ENCODE measurements around the gene LIPI. TPM values are rescaled to one million over a fixed set of nuclear protein-coding genes. Genes with fewer than 3 reads are reported as not detected.

The LIPI gene
- polyA plus RNA-seq, 1 donor from 2014 or later = not detected

DNA sequence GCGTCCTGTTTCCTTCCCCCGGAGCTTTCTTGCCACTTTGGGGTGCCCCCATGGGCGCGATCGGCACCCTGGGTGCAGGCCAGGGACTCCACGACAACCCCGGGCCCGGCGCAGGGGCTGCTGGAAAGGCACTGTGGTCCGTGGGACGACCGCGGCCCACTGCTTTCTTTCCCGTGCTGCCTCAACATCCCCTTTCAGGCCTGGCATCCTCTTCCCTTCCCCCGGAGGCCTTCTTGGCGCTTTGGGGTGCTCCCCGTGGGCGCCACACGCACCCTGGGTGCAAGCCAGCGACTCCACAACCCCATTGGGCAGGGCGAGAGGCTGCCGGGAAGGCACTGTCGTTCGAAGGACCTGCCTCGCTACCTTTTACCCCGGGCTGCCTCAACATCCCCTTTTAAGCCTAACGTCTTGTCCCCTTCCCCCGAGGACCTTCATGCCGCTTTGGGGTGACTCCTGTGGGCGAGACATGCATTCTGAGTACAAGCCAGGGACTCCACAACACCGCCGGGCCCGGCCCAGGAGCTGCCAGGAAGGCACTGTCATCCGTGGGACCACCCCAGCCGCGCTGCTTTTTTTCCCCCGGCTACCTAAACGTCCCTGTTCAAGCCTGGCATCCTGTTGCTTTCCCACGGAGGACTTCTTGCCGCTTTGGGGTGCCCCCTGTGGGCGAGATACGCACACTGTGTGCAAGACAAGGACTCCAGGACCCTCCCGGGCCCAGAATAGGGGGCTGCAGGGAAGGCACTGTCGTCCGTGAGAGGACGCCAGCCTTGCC, 137.8 kb downstream of the LIPI start:
- no peaks in the 10 kb centered on the region for H3K27me3 ChIP-seq (ENCODE audit: insufficient read depth, low read depth, low read length)
- H4K20me1 ChIP-seq (ENCODE audit: insufficient read depth) = no peaks in the 10 kb centered on the region
- H3K36me3 ChIP-seq (ENCODE audit: insufficient read depth, low read length) = no peaks in the 10 kb centered on the region
- H3K9me2 ChIP-seq (ENCODE audit: insufficient read depth, low read length) = no peaks in the 10 kb centered on the region
- H3F3A ChIP-seq (ENCODE audit: insufficient read depth, low read length, poor library complexity, severe bottlenecking) = no peaks in the 10 kb centered on the region
- no peak overlapping the region for H2AFZ ChIP-seq (ENCODE audit: low read depth, low read length)
- H3K4me3 ChIP-seq (ENCODE audit: low read length) = no peak overlapping the region
- no peak overlapping the region for H3K27ac ChIP-seq (ENCODE audit: low read length)
- peaks cover 5% of the 10 kb centered on the region for H3K9me3 ChIP-seq (ENCODE audit: low read length)
- no peak overlapping the region for H3K4me2 ChIP-seq (ENCODE audit: low read length)
- H3K9ac ChIP-seq (ENCODE audit: low read length) = no peak overlapping the region
- H3K79me2 ChIP-seq (replicated peaks; ENCODE audit: insufficient read depth, low read length) = no peaks in the 10 kb centered on the region
- TF ChIP-seq EP300 (conservative IDR thresholded peaks at IDR 0.05; ENCODE audit: poor library complexity, severe bottlenecking) = no peak
- TF ChIP-seq, protein P1, sequence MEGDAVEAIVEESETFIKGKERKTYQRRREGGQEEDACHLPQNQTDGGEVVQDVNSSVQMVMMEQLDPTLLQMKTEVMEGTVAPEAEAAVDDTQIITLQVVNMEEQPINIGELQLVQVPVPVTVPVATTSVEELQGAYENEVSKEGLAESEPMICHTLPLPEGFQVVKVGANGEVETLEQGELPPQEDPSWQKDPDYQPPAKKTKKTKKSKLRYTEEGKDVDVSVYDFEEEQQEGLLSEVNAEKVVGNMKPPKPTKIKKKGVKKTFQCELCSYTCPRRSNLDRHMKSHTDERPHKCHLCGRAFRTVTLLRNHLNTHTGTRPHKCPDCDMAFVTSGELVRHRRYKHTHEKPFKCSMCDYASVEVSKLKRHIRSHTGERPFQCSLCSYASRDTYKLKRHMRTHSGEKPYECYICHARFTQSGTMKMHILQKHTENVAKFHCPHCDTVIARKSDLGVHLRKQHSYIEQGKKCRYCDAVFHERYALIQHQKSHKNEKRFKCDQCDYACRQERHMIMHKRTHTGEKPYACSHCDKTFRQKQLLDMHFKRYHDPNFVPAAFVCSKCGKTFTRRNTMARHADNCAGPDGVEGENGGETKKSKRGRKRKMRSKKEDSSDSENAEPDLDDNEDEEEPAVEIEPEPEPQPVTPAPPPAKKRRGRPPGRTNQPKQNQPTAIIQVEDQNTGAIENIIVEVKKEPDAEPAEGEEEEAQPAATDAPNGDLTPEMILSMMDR (IDR thresholded peaks at IDR 0.05; ENCODE audit: poor library complexity, severe bottlenecking) = no peak
- TF ChIP-seq POLR2AphosphoS5 (IDR thresholded peaks at IDR 0.05) = no peak
- TF ChIP-seq EZH2 (IDR thresholded peaks at IDR 0.05; ENCODE audit: borderline replicate concordance, insufficient read depth, low read length, poor library complexity, severe bottlenecking) = no peak
- no peak for TF ChIP-seq MXI1 (conservative IDR thresholded peaks at IDR 0.05; ENCODE audit: poor library complexity, severe bottlenecking)
- no peak for TF ChIP-seq TAF1 (IDR thresholded peaks at IDR 0.05; ENCODE audit: low read depth)
- no peak for TF ChIP-seq SMC3 (conservative IDR thresholded peaks at IDR 0.05; ENCODE audit: poor library complexity)
- TF ChIP-seq RAD21 (conservative IDR thresholded peaks at IDR 0.05) = no peak
- TF ChIP-seq, protein P2, sequence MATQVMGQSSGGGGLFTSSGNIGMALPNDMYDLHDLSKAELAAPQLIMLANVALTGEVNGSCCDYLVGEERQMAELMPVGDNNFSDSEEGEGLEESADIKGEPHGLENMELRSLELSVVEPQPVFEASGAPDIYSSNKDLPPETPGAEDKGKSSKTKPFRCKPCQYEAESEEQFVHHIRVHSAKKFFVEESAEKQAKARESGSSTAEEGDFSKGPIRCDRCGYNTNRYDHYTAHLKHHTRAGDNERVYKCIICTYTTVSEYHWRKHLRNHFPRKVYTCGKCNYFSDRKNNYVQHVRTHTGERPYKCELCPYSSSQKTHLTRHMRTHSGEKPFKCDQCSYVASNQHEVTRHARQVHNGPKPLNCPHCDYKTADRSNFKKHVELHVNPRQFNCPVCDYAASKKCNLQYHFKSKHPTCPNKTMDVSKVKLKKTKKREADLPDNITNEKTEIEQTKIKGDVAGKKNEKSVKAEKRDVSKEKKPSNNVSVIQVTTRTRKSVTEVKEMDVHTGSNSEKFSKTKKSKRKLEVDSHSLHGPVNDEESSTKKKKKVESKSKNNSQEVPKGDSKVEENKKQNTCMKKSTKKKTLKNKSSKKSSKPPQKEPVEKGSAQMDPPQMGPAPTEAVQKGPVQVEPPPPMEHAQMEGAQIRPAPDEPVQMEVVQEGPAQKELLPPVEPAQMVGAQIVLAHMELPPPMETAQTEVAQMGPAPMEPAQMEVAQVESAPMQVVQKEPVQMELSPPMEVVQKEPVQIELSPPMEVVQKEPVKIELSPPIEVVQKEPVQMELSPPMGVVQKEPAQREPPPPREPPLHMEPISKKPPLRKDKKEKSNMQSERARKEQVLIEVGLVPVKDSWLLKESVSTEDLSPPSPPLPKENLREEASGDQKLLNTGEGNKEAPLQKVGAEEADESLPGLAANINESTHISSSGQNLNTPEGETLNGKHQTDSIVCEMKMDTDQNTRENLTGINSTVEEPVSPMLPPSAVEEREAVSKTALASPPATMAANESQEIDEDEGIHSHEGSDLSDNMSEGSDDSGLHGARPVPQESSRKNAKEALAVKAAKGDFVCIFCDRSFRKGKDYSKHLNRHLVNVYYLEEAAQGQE (IDR thresholded peaks at IDR 0.05; ENCODE audit: borderline replicate concordance) = no peak

DNA sequence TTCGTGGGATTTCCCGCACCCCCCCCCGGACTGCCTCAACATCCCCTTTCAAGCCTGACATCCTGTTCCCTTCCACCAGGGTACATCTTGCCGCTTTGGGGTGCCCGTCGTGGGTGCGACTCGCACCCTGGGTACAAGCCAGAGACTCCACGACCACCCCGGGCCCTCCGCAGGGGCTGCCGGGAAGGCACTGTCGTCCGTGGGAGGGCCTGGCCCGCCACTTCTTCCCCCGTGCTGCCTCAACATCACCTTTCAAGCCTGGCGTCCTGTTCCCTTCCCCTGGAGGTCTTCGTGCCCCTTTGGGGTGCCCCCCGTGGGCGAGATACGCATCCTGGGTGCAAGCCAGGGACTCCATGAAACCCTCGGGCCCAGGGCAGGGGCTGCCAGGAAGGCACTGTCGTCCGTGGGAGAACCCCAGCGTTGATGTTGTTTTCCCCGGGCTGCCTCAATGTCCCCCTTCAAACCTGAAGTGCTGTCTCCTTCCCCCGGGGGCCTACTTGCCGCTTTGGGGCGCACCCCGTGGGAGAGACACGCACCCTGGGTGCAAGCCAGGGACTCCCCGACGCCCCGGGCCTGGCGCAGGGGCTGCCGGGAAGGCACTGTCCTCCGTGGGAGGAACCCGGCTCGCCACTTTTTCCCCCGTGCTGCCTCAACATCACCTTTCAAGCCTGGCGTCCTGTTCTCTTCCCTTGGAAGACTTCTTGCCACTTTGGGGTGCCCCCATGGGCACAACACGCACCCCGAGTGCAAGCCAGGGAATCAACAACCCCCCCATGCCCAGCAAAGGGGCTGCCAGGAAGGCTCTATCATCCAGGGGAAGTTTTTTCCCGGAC, 138.6 kb downstream of the LIPI start:
- H3F3A ChIP-seq (ENCODE audit: insufficient read depth, low read length, poor library complexity, severe bottlenecking) = no peaks in the 10 kb centered on the region
- no peak overlapping the region for H2AFZ ChIP-seq (ENCODE audit: low read depth, low read length)
- no peaks in the 10 kb centered on the region for H3K9me2 ChIP-seq (ENCODE audit: insufficient read depth, low read length)
- H3K27me3 ChIP-seq (ENCODE audit: insufficient read depth, low read depth, low read length) = no peaks in the 10 kb centered on the region
- TF ChIP-seq EZH2 (IDR thresholded peaks at IDR 0.05; ENCODE audit: borderline replicate concordance, insufficient read depth, low read length, poor library complexity, severe bottlenecking) (no peak), EP300 (conservative IDR thresholded peaks at IDR 0.05; ENCODE audit: poor library complexity, severe bottlenecking) (no peak), MXI1 (conservative IDR thresholded peaks at IDR 0.05; ENCODE audit: poor library complexity, severe bottlenecking) (no peak), SMC3 (conservative IDR thresholded peaks at IDR 0.05; ENCODE audit: poor library complexity) (no peak)
- TF ChIP-seq, protein P2 (IDR thresholded peaks at IDR 0.05; ENCODE audit: borderline replicate concordance) = no peak
- TF ChIP-seq, protein P1 (IDR thresholded peaks at IDR 0.05; ENCODE audit: poor library complexity, severe bottlenecking) = no peak
- H3K9me3 ChIP-seq (ENCODE audit: low read length) = peaks cover 5% of the 10 kb centered on the region
- no peaks in the 10 kb centered on the region for H3K79me2 ChIP-seq (replicated peaks; ENCODE audit: insufficient read depth, low read length)
- no peak overlapping the region for H3K27ac ChIP-seq (ENCODE audit: low read length)
- H3K9ac ChIP-seq (ENCODE audit: low read length) = no peak overlapping the region
- no peaks in the 10 kb centered on the region for H3K36me3 ChIP-seq (ENCODE audit: insufficient read depth, low read length)
- no peak overlapping the region for H3K4me2 ChIP-seq (ENCODE audit: low read length)
- no peaks in the 10 kb centered on the region for H4K20me1 ChIP-seq (ENCODE audit: insufficient read depth)
- H3K4me3 ChIP-seq (ENCODE audit: low read length) = no peak overlapping the region

Data from neural cell (in vitro differentiated cells).